ENCODE measurements around the gene MIP. TPM values are rescaled to one million over a fixed set of nuclear protein-coding genes. Genes with fewer than 3 reads are reported as not detected.
A peak's percentile ranks its signal among the peaks of the same experiment; 100 is the strongest.
"Not testable (repeated sequence)": the region's sequence is repeated elsewhere in the genome, so short reads cannot be mapped to it uniquely, and the experiment has no call there.

Gene MIP
- not detected in 2 replicates for total RNA-seq (2014; rRNA removed; shearing (Covaris generic))
- polyA plus RNA-seq (2014; cell fraction: nucleus; rRNA removed), result not detected in 2 replicates

DNA sequence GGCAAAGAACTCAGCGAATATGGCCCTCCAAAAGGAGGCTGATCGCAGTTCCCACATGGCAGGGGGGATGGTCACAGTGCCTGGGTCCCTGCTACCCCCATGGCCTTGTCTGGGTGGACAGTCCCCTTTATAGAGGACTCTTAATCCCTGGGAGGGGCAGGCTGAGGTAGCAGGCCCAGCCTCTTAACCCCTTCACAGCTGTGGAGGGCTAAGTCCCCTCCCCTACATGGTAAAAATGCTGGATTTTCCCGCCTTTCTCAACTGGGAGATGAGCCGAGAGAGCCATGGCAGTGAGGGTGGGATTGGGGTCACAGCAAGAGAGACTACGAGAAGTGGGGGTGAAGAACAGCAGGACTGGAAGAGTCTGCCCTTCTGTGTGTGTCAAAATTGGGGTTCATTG is at the start of gene MIP:
MIP (minus strand) TSS at position 101 of the 400 bp plus-strand sequence; CDS start at position 57, 44 bp downstream.
- no peak for DNase-seq (ENCODE audit: extremely low read depth, low read depth)

DNA sequence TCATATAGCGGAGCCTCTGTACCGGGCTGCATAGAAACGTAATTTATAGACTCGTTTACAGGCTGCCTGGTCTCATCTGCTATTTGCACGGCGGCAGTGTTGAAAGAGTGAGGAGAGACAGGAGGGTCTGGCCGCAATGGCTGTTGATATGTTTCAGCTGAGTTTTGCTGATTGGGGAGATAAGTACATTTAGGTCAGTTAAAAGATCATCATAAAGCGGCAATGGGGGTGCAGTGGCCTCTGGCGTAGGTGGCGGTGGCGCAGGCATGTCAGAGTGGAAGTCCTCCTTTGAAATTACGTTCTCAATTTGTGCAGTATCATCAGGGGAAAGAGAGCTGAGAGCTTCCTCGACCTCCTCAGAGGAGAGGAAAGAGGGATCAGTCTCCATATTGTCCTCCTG is 45.4 kb upstream of the MIP start:
- DNase-seq (ENCODE audit: extremely low read depth, low read depth), result not testable (repeated sequence)

DNA sequence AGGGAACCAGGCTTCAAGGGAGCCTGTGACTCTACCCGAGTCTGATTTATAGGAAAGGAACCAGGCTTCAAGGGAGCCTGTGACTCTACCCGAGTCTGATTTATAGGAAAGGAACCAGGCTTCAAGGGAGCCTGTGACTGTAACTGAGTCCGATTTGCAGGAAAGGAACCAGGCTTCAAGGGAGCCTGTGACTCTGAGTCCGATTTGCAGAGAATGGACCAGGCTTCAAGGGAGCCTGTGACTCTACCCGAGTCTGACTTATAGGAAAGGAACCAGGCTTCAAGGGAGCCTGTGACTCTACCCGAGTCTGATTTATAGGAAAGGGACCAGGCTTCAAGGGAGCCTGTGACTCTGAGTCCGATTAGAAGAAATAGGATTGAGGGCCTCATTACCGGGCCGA is 45.0 kb upstream of the MIP start:
- not testable (repeated sequence) for DNase-seq (ENCODE audit: extremely low read depth, low read depth)

- not testable (repeated sequence) for DNase-seq (ENCODE audit: extremely low read depth, low read depth)
Measured at GRCh38 chr12:56498126-56498902, 43.9 kb upstream of the MIP start.

GRCh38 chr12:56496704-56497103 is 42.2 kb upstream of the MIP start:
- DNase-seq (ENCODE audit: extremely low read depth, low read depth), result peak; percentile 35

- not testable (repeated sequence) for DNase-seq (ENCODE audit: extremely low read depth, low read depth)
Measured at GRCh38 chr12:56494481-56494880, 40.0 kb upstream of the MIP start.

DNA sequence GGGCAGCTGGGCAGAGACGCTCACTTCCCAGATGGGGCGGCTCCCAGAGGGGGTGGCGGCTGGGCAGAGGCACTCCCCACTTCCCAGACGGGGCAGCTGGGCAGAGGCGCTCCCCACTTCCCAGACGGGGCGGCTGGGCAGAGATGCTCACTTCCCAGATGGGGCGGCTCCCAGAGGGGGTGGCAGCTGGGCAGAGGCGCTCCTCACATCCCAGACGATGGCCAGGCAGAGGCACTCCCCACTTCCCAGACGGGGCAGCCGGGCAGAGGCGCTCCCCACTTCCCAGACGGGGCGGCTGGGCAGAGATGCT is 39.6 kb upstream of the MIP start:
- not testable (repeated sequence) for DNase-seq (ENCODE audit: extremely low read depth, low read depth)

- DNase-seq (ENCODE audit: extremely low read depth, low read depth), result not testable (repeated sequence)
Measured at GRCh38 chr12:56493409-56494105, 39.1 kb upstream of the MIP start.

DNA sequence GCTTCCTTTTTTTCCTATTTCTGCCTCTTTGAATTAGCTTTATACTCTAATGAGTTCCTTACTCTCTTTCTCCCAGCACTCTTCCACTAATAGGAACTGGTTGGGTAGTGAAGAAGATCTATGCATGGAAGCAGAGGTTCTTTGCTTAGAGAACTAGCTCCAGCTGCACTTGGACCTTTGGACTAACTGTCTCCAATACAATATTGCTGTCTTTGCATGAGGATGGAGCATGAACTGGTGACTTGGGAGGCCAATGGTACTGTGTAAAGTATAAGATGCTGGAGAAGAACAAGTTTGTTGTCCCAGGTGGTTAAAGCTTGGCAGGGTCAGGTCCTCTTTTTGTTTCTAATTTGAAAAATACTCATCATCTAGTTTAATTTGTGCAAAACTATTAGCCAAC is 35.9 kb upstream of the MIP start:
- DNase-seq (ENCODE audit: extremely low read depth, low read depth), result no peak

- peak; percentile 69 for DNase-seq (ENCODE audit: extremely low read depth, low read depth)
Measured at GRCh38 chr12:56488041-56488955, 33.8 kb upstream of the MIP start, which contains the start of gene GLS2. Gene GLS2 (minus strand): TSS chr12:56488161. CDS start chr12:56488118, 43 bp downstream.

- no peak for DNase-seq (ENCODE audit: extremely low read depth, low read depth)
Measured at GRCh38 chr12:56487448-56488040, 33.1 kb upstream of the MIP start.

DNA sequence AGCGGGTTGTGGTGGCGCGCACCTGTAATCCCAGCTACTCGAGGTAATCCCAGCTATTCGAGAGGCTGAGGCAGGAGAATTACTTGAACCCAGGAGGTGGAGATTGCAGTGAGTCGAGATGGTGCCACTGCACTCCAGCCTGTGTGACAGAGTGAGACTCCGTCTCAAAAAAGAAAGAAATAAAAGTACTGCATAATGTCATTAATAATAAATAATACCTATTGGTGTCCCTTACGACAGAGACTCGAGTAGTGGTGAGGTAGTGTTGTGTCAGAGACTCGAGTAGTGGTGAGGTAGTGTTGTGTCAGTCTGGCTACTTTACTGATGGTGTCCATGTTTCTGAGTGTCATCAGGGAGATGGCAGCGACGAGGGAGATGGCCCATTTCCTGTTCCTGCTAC is 32.2 kb upstream of the MIP start:
- DNase-seq (ENCODE audit: extremely low read depth, low read depth), result no peak

DNA sequence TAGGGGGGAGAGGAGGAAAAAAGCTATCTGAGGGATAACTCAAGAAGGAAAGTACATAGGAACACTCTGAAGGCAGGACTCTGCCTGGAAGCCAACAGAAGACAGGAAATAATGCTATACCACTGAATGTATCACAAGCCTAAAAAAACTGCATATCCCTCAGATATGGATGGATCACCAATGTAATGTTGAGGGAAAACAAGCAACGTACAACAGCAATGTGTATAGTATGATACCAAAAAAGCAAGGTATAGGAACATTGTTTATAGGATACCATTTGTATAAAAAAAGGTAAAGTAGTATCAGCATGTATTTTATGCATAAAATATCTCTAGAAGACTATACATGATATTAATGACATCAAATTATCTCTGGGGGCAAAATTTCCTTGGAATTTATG is 30.1 kb upstream of the MIP start:
- DNase-seq (ENCODE audit: extremely low read depth, low read depth), result no peak

DNA sequence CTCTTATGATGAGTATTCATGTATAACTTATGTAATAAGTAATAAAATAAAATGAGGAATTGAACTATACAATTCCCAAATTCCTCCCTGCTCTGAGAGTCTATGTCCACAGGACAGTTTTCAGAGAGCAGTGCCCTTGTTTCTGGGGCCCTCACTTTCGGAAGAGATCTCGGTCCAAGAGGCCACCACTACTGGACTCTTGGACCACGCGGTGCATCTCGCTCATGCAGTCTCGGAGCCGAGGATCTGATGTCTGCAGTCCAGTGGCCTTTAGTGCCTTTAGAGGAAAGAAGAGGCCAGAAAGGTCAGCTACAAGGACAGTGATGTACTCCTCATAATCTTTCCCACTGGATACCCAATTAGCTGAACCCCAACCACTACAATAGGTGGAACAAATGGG is 25.2 kb upstream of the MIP start:
- no peak for DNase-seq (ENCODE audit: extremely low read depth, low read depth)

GRCh38 chr12:56477521-56478225 is 23.2 kb upstream of the MIP start:
- no peak for DNase-seq (ENCODE audit: extremely low read depth, low read depth)

DNA sequence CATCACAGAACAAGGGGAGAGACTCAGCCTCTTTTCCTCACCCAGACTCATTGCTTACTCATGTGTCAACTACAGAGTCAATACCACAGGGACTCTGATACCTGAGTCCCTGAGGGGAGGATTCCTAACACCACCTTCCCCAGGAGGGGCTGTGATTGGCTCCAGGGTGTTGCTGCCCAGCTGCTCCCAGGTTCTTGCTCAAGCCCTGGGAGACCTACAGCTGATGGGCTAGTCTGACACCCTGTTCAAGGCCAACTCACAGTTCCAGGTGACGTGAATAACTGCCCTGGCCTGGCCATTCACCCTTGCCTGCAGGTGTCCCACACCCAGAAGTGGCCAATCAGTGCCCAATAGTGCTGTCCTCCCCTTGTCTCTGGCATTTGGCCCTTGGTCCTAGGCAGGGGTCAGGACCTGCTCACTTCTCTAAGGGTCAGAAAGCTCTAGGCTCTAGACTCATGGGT is 22.5 kb upstream of the MIP start:
- no peak for DNase-seq (ENCODE audit: extremely low read depth, low read depth)

- no peak for DNase-seq (ENCODE audit: extremely low read depth, low read depth)
Measured at GRCh38 chr12:56476143-56476542, 21.7 kb upstream of the MIP start.

DNA sequence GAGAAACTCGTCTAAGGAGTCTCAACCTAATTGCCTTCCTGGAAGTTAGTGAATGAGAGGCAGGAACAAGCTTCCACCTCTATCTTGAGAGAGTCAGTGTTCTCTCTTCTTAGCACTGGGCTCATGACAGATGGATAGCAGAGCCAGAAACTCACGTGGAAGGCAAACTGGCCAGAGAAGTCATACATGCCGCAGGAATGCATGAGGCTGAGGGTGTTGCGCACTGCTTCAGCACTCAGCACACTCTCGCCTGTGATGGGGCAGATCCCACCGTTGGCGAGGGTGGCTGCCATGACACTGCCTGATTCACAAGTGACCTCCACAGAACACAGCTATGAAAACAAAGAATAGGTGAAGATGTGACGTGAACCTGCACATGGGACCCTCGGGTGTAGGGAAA is 19.9 kb upstream of the MIP start:
- no peak for DNase-seq (ENCODE audit: extremely low read depth, low read depth)

DNA sequence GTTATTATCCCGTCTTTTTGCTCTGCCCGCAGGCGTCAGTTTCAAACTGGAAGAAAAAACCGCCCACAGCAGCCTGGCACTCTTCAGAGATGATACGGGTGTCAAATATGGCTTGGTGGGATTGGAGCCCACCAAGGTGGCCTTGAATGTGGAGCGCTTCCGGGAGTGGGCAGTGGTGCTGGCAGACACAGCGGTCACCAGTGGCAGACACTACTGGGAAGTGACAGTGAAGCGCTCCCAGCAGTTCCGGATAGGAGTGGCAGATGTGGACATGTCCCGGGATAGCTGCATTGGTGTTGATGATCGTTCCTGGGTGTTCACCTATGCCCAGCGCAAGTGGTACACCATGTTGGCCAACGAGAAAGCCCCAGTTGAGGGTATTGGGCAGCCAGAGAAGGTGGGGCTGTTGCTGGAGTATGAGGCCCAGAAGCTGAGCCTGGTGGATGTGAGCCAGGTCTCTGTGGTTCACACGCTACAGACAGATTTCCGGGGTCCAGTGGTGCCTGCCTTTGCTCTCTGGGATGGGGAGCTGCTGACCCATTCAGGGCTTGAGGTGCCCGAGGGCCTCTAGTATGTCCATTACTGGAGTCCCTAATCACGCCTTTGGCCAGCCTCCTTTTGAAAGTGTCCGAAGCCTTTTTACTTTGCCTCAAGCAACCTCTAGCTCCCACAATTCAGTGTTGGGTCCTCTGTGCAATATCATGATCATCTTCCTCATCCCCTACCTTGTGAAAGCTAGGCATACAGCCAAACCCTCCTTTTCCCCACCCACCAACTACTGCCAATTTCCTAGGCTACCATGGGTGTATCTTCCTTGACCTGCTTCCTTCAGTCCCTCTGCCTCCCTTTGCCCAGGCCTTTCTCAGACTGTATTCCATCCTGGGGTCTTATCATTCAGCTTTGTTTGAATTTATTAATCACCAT is 14.8 kb upstream of the MIP start:
- DNase-seq (ENCODE audit: extremely low read depth, low read depth), result no peak
